Activated CD4-positive, alpha-beta T cell treated with anti-CD3 and anti-CD28 coated beads, Interleukin-10, Interleukin-2, amounts not matched to agents 100 ng/mL and 50 ng/mL, durations not matched to agents 16 hours and 8 hours (primary cell): ENCODE results near the gene GYG2.
"Not testable (repeated sequence)": the region's sequence is repeated elsewhere in the genome, so short reads cannot be mapped to it uniquely, and the experiment has no call there.

Source experiments
- DNase-seq: peaks from one replicate; pipeline ENCODE4 v3.0.0-alpha.2; 2020

The GYG2 gene

GRCh38 chrX:2828344-2828958 lies at the start of gene GYG2:
TSS of gene GYG2 (plus strand) at chrX:2828930. CDS start at chrX:2830189, 1,259 bp downstream.
- DNase-seq = no peak

GRCh38 chrX:2780472-2781225 lies 48.1 kb upstream of the GYG2 start:
- DNase-seq = not testable (repeated sequence)

- no peak for DNase-seq
Measured at GRCh38 chrX:2781226-2781571, 47.5 kb upstream of the GYG2 start.

DNA sequence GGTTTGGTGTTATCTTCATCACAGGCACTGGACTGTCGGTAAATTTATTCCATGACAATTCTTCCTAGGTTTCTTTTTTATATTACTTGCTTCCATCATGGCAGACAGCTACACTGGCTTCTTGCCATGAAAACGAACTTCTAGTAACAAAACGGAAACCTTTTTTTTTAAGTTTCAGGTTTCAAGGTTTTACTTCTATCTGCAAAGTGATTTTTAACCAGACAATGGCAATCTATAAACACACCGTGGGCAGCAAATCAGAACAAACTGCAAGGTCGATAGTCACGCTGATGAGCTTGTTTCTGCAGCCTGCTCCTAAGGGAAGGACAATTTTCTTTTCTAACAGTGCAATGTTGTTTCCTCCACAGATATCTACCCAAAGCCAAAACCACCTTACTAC lies 47.0 kb upstream of the GYG2 start:
- DNase-seq = peak; percentile 1

- DNase-seq = no peak
Measured at GRCh38 chrX:2782171-2782570, 46.6 kb upstream of the GYG2 start.

DNA sequence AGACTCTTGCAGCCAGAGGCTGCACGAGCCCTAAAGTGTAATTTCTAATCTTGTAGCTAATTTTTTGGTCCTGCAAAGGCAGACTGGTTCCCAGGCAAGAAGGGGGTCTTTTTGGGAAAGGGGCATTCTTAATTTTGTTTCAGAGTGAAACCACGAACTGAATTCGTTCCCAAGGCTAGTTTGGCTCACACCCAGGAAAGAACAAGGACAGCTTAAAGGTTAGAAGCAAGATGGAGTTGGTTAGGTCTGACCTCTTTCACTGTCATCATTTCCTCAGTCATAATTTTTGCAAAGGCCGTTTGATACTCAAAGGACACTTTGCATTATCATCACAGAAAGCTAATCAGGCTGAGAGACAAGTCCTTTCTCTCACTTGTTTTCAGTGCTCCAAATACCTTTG lies 46.0 kb upstream of the GYG2 start:
- no peak for DNase-seq

DNA sequence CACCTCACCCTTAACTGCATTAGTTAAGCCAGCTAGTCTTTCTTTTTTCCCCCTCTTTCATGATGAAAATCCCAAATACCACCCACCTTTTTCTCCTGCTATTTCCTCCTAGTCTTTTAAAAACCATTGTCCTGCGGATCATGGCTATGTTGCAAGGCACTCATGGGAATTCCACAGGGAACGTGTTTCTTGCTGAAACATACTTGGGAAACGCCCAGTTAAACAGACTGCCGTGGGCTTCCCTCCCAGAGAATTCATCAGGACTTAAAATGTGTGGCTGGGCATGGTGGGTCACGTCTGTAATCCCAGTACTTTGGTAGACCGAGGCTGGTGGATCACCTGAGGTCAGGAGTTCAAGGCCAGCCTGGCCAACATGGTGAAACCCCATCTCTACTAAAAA lies 44.7 kb upstream of the GYG2 start:
- no peak for DNase-seq

- DNase-seq = no peak
Measured at GRCh38 chrX:2785538-2785937, 43.2 kb upstream of the GYG2 start.

- DNase-seq = no peak
Measured at GRCh38 chrX:2788980-2789379, 39.8 kb upstream of the GYG2 start.

- DNase-seq = no peak
Measured at GRCh38 chrX:2789569-2789968, 39.2 kb upstream of the GYG2 start.

DNA sequence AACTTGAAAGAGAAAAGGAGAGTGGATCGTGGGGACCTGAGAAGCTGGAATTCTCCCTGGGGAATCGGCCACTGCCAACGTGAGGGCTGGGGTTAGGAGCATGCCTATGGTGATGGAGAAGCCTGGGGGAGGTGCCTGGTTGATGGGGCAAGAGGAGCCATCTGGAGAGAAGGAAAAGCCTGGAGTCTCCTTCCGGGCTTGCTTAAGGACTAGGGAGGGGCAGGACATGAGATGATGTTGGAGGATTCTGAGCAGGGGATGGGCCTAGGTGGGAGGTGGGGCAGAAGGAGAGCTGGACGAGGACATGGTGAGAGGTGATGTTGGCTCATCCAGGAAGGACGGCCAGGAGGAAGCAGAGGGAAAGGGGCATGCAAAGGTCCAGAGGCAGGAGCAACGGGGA lies 35.0 kb upstream of the GYG2 start:
- DNase-seq = no peak

DNA sequence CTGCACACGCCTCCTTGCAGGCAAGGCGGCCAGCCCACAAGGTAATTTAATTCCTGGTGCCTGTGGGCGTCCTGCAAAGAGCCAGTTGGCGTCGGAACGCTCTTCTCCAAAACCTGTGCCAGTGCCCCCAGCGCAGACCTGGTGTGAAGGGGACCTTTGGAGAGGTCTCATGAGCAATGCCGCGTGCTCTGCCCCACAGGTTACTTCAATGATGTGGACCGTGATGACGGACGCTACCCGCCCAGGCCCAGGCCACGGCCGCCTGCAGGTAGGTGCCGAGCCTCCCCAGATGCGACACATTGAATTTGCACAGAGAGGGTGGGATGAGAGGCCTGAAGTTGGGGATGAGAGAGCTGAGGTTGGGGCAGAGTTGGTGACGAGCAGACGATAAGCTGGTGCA lies 34.4 kb upstream of the GYG2 start:
- no peak for DNase-seq

GRCh38 chrX:2796808-2797207 lies 31.9 kb upstream of the GYG2 start:
- not testable (repeated sequence) for DNase-seq

DNA sequence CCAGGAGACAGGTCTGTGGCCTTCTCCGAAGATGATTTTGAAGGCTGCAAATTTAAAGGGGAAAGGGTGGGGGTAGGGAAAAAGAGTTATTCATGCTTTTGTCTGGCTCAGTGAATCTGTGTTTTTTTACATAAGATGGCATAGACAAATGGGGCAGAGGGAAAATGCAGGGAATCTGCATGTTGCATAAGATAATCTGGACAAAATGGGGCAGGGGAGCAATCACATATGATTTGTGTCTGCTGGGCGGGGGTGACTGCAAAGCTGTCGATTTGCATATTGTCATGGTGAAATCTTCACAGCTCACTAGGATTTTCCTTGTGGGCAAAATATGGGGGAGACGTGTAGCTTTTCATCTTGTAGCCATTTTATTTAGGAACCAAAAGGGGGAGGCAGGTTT lies 29.4 kb upstream of the GYG2 start:
- DNase-seq = no peak

- not testable (repeated sequence) for DNase-seq
Measured at GRCh38 chrX:2799980-2800379, 28.8 kb upstream of the GYG2 start.

- DNase-seq = no peak
Measured at GRCh38 chrX:2801223-2801622, 27.5 kb upstream of the GYG2 start.

DNA sequence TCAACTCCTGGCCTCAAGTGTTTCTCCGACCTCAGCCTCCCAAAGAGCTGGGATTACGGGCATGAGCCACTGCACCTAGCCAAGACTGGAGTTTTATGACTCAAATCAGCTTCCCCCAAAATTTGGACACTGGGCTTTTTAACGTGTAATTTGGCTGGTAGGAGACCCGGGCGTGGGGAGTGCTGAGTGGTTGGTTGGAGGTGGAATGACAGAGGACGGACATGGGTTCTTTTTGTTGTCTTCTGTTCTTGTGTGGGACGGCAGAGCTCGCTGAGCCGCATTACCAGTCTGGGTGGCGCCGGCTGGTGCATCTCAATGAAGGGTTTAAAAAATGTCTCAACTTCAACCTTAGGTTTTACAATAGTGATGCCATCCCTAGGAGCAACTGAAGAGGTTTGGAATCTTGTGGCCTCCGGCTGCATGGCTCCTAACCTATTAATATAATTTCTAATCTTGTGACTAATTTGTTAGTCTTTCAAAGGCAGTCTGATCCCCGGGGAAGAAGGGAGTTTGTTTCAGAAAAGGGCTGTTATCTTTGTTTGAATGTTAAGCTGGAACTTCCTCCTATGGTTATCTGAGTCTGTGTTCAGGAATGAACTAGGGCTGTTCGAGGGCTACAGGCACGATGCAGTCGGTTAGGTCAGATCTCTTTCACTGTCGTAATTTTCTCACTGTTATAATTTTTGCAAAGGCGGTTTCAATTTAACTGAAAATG lies 26.2 kb upstream of the GYG2 start:
- DNase-seq = not testable (repeated sequence)

GRCh38 chrX:2803486-2803885 lies 25.2 kb upstream of the GYG2 start:
- not testable (repeated sequence) for DNase-seq

DNA sequence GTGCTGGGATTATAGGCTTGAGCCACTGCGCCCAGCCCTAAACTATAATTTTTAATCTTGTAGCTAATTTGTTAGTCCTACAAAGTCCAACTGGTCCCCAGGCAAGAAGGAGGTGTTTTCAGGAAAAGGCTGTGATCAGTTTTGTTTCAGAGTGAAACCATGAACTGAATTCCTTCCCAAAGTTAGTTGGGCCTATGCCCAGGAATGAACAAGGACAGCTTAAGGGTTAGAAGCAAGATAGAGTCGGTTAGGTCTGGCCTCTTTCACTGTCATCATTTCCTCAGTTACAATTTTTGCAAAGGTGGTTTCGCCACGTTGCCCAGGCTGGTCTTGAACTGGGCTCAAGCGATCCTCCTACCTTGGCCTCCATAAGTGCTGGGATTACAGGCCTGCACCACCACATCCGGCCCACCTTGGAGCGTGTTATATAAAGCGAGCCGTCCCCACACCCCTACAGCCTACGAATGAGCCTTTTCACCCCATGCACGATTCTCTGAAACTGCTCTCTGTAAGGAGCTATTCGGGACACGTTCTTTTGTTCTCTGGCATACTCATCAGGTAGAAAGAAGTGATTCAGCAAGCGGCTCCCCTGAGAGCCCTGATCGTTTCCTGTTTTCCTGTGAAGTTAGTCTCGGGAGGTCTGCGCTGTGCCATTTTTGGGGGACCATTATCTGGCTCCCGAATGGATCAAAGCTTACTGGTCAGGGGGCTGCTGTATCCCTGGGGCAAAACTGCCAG lies 24.5 kb upstream of the GYG2 start:
- not testable (repeated sequence) for DNase-seq

GRCh38 chrX:2804858-2805257 lies 23.9 kb upstream of the GYG2 start:
- not testable (repeated sequence) for DNase-seq

DNA sequence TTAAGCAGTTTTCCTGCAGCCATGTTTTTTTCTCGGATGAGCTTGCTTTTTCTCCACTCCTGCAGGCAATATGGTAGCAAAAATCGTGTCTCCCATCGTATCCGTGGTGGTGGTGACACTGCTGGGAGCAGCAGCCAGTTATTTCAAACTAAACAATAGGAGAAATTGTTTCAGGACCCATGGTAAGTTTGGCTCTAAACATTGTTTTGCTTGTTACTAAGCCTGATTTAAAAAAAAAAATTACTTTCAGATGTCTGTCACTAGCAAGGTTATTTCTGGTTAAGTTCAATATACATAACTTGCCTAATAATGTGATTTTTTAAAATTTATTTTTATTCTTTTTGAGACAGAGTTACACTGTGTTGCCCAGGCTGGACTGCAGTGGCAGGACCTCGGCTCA lies 17.5 kb upstream of the GYG2 start:
- no peak for DNase-seq

DNA sequence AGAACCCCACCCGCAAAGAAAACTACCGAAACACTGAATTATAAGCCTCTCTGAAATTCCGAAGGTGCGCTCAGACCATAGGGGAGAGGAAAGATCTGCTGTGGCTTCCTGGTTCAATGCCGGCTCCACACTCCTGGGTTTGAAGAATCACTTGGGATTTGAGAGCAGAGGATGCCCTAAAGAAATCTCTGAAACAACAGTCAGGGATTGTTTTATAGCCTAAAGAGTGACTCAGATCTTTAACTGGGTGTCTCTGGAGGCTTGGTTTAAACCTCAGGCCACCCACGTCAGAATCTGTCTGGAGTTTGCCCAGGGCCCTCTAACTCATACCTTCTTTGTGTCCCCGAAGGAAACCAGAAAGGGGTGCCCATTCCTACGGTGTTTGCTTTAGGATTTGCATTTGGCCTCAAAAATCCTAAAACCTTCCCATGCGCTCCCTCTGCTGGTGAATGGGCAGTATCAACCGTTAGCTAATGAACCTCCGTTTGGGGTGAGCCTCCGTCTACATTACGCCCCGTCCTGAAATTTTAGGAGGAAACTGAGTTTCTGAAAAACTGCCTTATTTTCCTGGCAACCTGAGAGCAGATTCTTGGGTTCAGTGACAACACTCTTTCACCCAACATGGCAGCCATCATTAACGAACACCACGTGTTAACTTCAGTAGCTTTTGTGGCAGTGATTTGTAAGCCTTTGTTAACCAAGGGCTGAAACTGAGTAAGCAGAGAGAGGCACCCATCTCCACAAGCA lies 16.4 kb upstream of the GYG2 start:
- DNase-seq = peak; percentile 70

DNA sequence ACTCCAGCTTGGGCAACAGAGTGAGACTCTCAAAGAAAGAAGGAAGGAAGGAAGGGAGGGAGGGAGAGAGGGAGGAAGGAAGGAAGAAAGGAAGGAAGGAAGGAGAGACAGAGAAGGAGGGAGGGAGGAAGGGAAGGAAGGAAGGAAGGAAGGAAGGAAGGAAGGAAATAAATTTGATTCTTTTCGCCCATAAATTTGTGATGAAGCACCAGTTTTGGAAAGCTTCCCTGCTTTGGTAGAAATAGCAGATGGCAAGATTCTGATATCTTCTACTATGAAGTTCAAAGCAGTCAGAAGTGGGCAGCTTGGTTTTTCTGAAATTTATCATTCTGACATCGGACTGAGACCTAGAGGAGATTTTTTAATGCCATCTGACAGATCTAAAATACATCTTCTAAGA lies 11.7 kb upstream of the GYG2 start:
- DNase-seq = no peak
